Measurements from ENCODE around the gene MYLK2. TPM values are rescaled to one million over a fixed set of nuclear protein-coding genes. Genes with fewer than 3 reads are reported as not detected.

The MYLK2 gene
- total and polyA plus RNA-seq, 8 donors, result 0.53 to 1.9 (median 1.0) TPM; not detected in 2

GRCh38 chr20:31835554-31835953, 16.4 kb downstream of the MYLK2 start:
- Histone ChIP-seq H3K27me3 (peaks cover 0 to 9% of the 10 kb centered on the region in 2 donors), H3K4me3 (no peak overlapping the region), H3K9me3 (no peaks in the 10 kb centered on the region), H3K36me3 (no peaks in the 10 kb centered on the region), H3K4me1 (peaks cover 28 to 39% of the 10 kb centered on the region in 2 donors), H3K27ac (no peak overlapping the region)
- TF ChIP-seq CTCF (IDR thresholded peaks at IDR 0.05), result no peak
- no peak for ATAC-seq
- intact Hi-C loops (cut with DNase I), result no loop called here
- DNase-seq, result no peak

GRCh38 chr20:31835977-31836852, 17.1 kb downstream of the MYLK2 start:
- peaks cover 28 to 39% of the 10 kb centered on the region in 2 donors for H3K4me1 ChIP-seq
- no peaks in the 10 kb centered on the region for H3K9me3 ChIP-seq
- DNase-seq, result peak in 2 of 4 donors; percentile 89 to 92
- no peak overlapping the region for H3K4me3 ChIP-seq
- no peak overlapping the region for H3K27ac ChIP-seq
- ATAC-seq, result peak; percentile 91
- H3K27me3 ChIP-seq, result peaks cover 0 to 9% of the 10 kb centered on the region in 2 donors
- TF ChIP-seq CTCF (IDR thresholded peaks at IDR 0.05), result no peak
- intact Hi-C loops (cut with DNase I), result no loop called here
- H3K36me3 ChIP-seq, result no peaks in the 10 kb centered on the region

GRCh38 chr20:31836853-31837608, 17.9 kb downstream of the MYLK2 start:
- intact Hi-C loops (cut with DNase I), result no loop called here
- H3K9me3 ChIP-seq, result no peaks in the 10 kb centered on the region
- H3K4me3 ChIP-seq, result no peak overlapping the region
- no peak for ATAC-seq
- no peak for DNase-seq
- no peak overlapping the region for H3K27ac ChIP-seq
- H3K27me3 ChIP-seq, result peaks cover 0 to 9% of the 10 kb centered on the region in 2 donors
- no peaks in the 10 kb centered on the region for H3K36me3 ChIP-seq
- H3K4me1 ChIP-seq, result peaks cover 28 to 44% of the 10 kb centered on the region in 2 donors
- no peak for TF ChIP-seq CTCF (IDR thresholded peaks at IDR 0.05)

GRCh38 chr20:31837896-31838397, 18.8 kb downstream of the MYLK2 start:
- no peaks in the 10 kb centered on the region for H3K9me3 ChIP-seq
- ATAC-seq (no peak), DNase-seq (no peak)
- intact Hi-C loops (cut with DNase I), result no loop called here
- peaks cover 28 to 45% of the 10 kb centered on the region in 2 donors for H3K4me1 ChIP-seq
- H3K36me3 ChIP-seq, result no peaks in the 10 kb centered on the region
- H3K27me3 ChIP-seq, result peaks cover 0 to 9% of the 10 kb centered on the region in 2 donors
- H3K4me3 ChIP-seq, result no peak overlapping the region
- TF ChIP-seq CTCF (IDR thresholded peaks at IDR 0.05), result no peak
- no peak overlapping the region for H3K27ac ChIP-seq

Measured in left lung (tissue), 10 donors.